HG03457 (cell line): Measurements from ENCODE around the gene LILRB3.

Experiments
- ATAC-seq: cut with Tn5 transposase; IDR thresholded peaks from one replicate; pipeline ENCODE4 v1.9.1; 2021; ENCODE audit warnings: moderate number of reproducible peaks; ENCODE audit not compliant: unreplicated experiment

Gene LILRB3

DNA sequence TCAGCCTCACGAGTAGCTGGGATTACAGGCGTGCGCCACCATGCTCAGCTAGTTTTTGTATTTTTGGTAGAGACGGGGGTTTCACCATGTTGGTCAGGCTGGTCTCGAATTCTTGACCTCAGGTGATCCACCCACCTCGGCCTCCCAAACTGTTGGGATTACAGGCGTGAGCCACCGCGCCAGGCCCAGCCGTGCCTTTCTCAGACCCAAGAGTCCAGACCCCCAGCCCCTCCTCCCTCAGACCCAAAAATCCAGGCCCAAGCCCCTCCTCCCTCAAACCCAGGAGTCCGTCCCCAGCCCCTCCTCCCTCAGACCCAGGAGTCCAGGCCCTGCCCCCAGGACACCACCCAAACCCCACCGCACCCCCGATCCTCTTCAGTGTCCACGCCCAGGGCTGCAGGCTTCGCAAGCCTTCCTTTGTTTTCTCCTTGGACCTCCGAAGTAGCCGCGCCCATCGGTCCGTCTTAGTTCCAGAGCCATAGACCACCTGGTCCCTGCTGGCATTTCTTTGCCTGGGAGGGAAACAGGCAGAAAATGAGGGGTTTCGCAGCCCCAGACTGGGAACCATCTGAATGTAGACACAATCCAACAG lies 53.6 kb downstream of the LILRB3 start:
- no peak for ATAC-seq

DNA sequence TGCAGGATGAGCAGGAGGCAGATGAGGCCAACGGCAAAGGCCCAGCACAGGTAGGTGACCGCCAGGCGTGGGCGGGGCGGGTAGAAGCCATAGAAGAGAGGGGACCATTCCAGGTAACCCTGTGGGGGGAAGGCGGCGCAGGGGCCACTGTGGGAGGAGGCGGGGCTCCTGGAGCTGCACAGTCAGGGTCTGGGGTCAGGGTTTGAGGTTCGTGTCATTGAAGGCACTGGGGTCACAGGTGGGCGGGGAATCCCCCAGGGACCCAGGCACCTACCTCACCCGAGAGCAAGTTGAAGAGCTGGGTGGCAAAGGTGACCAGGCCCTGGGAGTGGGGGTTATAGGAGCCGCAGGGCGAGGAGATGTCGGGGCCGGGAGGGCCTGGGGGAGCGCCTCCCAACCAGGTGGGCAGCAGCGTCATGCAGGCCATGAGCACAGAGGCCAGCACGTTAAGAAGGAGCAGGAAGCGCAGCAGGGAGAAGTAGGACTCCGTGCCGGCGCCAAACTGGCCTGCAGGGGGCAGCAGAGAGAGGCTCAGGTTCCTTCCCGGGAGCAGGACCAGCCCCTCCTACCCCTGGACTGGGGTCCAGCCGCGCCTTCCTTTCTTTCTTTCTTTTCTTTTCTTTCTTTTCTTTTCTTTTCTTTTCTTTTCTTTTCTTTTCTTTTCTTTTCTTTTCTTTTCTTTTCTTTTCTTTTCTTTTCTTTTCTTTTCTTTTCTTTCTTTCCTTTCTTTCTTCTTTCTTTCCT lies 54.5 kb downstream of the LILRB3 start:
- ATAC-seq: no peak
